Measurements from ENCODE around the gene RIPK1.

The RIPK1 gene

DNA sequence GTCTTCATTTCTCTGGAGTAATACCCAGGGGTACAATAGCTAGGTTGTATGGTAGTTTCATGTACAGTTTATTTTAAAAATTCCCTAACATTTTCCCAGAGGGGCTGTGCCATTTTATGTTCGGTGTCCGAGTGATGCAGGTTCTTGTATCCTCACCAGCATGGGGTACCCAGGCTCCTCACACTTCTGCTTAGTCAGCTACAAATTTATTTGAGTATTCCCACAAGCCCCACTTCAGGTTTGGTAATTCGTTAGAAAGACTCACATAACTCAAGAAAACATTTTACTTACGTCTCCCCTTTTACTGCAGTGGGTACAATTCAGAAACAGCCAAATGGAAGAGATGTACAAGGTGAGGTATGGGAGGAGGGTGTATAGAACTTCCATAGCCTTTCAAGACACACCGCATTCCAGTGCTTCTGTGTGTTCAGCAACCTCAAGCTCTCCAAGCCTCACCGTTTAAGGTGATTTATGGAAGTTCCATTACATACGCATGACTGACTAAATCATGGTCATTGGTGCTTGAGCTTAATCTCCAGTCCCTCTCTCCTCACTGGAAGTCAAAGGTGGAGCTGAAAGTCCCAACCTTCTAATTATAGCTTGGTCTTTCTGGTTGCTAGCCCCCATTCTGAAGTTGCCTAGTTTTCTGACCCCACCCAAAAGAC is 18.1 kb downstream of the RIPK1 start:
- no peak for DNase-seq

DNA sequence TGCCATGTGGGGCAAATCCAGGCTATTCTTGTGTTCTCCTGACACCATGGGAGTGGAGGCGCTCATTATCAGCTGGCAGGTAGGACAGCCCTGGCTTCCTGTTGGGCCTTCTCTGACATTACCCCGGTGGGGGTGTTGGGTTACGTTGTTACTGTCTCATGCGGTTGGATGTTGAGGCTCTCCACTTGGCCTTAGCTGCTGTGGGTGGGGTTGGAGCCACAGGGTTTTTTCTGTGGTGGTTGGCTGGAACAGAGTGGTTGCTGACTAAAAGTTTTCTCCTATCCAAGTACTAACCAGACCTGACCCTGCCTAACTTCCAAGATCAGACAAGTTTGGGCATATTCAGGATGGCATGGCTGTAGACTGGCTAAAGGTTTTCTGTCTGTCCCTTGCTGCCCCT is 20.2 kb downstream of the RIPK1 start:
- no peak for DNase-seq

DNA sequence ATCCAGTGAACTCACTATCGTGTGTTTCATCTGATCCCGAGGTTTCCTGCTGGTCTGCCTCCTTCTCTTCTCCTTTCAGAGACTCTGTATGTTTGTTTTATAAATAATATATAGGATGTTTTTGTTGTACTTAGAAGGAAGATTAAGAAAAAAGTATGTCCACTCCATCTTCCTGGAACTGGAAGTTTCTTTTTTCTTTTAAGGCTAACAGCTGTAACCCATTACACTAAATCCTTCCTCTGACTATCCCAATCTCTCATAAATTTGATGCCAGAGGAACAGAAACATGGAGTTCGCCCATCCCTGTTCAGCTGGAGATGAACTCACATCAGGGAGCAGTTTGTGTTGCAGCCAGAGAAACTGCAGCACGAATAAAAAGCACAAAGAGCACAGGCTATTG is 20.7 kb downstream of the RIPK1 start:
- DNase-seq: no peak

DNA sequence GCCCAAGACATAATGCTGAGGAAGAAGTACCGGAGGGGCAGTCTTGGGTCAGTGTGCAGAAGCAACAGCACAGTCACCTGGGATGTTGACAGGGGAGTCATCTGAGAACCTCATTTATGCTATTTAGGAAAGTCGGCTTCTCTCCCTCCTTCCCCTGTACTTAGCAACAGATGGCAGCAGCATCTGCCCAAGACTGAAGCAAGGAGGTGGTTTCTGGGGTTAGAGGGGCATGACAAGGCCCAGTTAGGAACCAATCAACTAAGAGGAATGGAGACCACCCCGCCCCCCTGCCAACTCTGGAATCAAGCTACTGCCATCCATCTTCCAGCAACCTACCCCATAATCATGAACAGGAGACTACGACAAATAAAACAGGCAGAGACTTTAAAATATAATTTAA is 21.7 kb downstream of the RIPK1 start:
- no peak for DNase-seq

DNA sequence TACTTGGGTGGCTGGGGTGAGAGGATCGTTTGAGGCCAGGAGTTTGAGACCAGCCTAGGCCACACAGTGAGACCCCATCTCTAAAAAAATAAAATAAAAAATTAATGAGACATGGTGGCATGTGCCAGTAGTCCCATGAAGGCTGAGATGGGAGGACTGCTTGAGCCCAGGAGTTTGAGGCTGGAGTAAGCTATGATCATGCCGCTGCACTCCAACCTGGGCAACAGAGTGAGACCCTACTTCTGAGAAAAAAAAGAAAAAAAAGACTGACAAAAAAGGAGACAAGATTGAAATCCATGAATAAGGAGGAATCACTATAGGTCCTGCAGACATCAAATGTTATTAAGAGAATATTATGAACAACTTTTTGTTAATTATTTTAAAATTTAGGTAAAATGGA is 26.5 kb downstream of the RIPK1 start:
- no peak for DNase-seq

DNA sequence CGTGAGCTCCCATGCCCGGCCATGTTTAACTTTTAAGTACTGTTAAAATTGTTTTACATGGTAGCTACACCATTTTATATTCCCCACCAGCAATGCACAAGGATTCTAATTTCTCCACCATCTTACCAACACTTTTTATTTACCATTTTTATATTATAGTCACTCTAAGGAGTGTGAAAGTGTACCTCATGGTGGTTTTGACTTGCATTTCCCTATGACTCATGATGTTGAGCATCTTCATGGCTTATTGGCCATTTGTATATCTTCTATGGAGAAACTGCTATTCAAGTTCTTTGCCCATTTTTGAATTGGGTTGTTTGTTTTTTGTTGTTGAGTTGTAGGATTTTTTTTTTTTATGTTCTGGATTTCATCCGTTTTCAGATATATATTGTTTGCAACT is 34.6 kb downstream of the RIPK1 start:
- no peak for DNase-seq

DNA sequence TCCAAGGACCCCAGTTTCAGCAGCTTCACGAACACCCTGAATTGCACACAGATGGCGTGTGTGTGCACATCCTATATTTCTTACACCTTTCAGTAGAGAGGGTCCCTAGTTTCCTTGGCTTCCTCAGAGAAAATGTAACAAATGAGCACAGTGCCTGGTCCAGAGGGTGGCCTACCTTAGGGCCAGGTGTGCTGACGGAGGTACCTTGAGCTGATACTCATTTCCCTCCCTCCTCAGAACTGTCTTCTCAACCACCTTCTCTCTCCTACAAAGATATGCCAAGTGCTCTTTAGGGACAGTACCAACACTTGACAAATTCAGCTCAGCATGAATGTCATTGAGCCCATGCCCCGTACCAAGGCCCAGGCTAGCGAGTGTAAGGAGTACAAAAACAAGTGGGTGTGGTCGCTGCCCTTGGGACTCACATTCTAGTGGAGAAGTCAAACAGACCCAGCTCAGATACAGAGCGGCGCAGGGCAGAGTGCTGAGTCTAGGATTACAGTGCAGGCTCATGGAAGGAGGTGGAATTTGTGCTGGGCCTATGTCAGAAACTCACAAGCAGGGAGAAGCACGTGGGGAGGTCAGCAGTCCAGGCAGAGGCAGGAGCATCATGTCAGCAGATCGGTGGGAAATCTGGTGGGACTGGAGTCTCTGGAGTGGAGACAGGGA is 40.6 kb downstream of the RIPK1 start:
- DNase-seq: no peak

DNA sequence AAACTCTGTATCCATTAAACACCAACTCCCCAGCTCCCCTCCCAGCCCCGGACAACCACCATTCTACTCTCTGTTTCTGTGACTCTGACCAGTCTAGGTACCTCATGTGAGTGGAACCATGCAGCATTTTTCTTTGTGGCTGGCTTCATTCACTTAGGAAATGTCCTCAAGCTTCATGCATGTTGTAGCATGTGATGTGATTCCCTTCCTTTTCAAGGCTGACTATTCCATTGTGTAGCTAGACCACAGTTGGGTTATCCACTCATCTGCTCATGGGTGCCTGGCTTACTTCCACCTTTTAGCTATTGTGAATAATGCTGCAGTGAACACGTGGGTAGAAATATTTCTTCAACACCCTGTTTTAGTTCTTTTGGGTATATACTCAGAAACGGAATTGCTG is 41.5 kb downstream of the RIPK1 start:
- DNase-seq: no peak

DNA sequence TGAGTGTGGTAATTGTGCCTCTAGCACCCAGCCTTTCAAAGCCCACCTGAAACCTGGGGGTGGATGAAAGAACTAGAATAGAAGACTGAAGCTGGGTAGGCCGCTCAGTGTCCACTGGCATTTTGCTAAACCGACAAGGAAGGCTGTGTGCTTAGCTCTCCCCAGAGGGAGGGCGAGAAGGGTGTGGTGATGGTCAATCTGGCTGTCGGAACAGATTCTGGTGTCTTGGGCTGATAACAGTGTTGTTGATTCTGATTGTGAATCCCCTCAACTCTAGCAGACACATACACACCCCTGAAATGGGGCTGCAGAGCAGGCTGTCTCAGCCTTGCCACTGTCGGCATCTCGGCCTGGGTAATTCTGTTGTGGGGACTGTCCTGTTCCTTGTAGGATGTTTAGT is 46.1 kb downstream of the RIPK1 start:
- DNase-seq: no peak

DNA sequence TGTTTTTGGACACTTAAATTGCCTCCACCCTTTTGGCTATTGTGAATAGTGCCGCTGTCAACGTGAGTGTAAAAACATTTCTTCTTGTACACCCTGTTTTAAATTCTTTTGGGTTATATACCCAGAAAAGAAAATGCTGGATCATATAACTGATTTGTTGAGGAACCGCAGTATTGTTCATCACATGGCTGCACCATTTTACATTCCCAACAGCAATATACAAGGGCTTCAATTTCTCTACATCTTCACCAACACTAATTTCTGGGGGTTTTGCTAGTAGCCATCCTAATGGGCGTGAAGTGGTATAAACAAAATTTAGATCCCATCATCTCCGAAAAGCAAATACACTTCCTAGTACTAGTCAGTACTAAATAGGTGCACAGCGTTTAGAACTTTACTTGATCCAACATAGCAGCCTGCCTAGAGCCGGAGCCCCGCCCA is 49.6 kb downstream of the RIPK1 start:
- DNase-seq: no peak

DNA sequence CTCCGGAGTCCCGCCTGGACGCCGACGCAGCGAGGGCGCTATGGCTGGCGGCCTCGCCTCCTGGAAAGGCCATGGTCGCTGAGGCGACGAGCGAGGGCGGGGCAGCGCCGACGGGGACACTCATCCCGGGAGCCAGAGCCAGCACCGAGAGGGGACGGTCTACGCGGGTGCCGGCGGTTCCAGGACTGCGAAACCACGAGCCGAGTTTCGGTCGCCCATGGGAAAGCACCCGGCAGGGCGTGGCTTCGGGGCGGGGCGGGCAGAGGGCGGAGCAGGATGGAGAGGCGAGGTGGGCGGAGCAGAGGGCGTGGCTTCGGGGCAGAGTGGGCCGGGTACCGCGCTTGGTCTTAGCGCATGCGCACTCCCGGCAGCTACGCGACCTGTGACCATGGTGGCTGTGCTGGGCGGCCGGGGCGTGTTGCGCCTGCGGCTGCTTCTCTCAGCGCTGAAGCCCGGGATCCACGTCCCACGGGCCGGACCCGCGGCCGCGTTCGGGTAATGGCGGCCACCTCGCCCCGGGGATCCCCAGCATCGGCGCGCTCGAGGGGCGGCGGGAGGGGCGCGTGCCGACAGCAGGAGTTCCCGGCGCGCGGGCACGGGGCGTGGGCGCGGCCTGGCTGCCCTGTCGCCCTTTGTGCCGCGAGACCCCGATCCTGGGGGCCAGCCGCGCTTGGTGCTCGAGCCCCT is 50.2 kb downstream of the RIPK1 start, which contains the start of gene BPHL:
BPHL (plus strand) TSS at position 359 of the 687 bp plus-strand sequence; CDS start at position 389, 30 bp downstream.
- DNase-seq: peak; percentile 87

DNA sequence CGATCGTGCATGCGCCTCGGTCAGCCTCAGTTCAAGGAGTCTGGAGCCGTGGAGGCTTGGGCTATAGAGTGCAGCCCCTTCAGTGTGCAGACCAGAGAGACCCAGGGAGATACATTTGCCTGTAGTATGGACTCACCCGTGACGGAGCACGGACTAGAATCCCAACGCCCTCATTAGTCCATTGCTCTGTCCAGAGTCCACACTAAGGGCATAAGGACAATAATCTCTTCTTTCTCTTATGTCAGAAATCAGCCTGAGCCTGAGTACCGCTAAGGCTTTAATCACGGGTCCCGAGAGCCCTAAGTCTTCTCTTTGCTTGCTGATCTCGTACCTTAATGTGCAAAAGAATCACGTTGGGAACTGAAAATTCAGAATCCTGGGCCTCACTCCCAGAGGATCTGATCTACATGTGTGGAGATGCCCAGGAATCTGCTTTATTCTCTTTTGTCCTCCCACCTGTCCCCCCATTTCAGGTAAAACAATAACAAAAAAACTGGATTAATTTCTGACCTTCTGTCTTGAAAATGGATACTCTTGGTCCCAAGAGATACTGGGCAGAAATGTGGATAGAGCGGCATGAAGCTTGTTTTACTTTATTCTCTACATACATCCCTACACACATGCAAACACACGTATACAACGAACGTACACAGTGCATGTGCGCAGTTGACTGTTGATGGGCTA is 50.9 kb downstream of the RIPK1 start:
- DNase-seq: no peak

DNA sequence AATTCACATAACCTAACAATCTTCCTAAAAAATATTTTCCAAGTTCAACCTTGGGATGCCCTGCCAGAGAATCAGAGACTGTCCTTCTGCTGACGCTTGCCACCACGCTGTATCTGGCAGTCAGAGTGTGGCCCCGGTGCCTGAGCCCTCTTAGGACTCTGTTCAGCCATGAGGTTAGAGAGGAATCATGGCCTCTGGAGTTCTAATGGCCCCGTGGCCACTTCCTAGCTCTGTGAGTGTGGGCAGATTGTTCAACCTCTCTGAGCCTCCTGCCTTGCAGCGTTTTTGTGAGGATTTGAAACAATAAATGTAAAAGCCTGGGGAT is 52.4 kb downstream of the RIPK1 start:
- DNase-seq: no peak

DNA sequence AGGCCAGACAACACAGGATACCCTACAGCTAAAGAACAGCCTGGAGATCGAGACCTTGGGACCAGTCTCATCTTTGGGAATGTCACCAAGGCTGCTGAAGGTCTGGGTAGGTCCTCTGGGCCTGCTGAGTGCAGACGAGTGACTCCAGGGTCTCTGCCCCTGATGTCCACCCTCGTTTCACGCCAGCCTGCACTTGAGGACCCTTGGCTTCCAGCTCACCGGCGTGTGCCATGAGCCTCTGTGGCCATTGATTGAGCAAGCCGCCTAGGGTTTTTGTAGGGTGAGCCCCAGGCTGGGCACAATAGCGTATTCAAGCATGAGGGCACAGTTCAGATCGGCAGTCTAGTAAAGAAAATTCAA is 54.5 kb downstream of the RIPK1 start:
- DNase-seq: no peak

DNA sequence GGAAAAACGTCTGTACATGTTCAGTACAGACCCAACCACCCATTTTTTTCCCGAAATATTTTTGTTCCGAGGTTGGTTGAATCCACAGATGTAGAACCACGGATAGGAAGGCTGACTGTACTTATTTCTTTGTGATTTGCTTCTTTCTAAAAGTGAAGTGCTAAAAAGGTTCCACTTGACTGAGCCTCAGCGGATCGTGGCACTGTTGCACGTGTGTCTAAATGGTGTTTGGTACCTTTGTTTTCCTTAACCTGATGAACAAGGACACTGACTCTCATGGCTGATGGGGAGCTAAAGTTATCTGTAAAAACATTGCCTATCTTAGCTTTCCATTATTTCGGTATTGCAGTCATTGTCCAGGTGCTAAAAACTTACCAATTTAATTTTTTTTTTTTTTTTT is 56.4 kb downstream of the RIPK1 start:
- DNase-seq: no peak

DNA sequence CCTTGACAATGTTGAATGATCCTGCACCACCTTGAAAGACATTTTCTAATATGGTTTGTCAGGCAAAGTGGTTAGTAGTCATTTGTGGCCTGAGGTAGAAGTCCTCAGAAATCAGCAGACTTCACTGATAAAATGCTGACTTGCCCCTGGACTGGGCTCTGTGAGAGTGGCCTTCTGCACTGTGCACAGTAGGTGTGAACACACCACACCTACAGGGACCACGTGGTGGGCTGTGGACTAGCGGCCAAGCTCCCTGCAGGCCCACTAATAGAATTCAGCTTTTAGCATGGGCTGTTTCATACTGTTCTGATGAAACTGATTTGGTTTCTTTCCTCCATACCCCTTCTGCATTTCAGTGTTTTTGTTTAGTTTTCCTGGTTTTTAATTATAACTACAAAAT is 57.5 kb downstream of the RIPK1 start:
- DNase-seq: no peak

DNA sequence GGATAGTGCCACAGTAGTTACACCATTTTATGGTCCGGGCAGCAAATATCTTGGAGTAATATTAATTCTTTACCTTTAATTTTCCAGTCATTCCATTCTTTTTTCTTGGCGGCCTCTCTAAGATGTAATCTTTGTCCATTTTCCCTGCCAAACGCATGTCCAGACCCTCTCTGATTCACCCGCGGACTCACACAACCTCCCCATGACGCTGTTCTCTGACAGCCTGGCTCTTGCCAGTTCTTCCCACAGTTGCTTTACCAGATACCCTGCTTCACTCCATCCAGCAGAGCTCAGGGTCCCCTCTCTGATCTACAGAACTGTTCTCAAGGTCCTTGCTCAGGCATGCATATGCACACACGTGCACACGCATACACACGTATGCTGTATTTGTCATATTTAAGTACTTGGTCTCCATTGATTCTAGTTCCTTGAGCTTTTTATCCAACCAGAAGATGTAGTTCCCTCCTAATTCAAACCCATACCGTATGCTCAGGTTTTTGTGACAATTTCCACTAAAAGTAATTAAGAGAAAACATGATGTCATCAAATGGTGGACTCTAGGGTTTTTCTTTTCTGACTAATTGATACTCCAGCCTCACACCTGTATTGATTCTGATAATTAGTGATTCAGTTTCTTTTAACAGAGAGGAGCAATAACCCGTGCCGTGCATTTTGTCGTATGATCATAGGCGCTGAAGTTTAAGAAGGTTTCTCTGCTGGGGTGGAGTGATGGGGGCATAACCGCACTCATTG is 60.2 kb downstream of the RIPK1 start:
- no peak for DNase-seq

DNA sequence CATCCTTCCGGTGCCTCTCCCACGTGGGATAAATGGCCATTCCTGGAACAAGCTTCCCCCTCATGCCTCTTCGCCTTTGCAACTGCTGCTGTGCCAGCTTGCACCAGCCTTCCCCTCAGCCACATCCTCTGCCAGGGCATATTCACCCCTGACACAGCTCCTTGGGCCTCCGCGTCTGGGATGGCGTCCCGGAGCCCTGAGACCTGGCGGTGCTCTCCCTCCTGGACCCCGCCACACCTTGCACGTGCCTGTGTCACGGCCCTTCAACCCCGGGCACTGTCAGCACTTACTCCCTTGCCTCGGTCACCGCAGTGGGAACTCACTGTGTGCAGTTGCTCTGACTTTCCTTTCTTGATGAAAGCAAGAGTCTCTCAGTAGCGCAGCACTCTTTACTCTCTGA is 63.4 kb downstream of the RIPK1 start:
- DNase-seq: no peak

DNA sequence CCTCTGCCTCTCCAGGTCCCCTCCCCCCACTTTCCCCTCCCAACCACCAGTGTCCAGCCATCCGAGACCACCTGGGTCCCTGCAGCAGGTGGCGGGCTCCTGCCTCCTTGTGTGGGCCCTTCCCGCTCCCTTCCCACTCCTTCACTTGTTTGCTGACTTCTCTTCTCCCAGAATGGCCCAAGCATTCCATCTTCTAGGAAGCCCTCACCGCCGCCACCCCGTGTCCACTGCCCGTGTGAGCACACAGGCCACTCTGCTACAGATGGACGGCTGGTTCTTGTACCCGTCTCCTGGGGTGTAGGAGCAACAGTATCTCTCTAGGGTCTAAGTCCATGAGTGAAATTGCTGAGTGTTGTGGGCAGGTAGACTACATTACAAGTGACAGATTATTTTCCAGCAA is 65.2 kb downstream of the RIPK1 start:
- no peak for DNase-seq

DNA sequence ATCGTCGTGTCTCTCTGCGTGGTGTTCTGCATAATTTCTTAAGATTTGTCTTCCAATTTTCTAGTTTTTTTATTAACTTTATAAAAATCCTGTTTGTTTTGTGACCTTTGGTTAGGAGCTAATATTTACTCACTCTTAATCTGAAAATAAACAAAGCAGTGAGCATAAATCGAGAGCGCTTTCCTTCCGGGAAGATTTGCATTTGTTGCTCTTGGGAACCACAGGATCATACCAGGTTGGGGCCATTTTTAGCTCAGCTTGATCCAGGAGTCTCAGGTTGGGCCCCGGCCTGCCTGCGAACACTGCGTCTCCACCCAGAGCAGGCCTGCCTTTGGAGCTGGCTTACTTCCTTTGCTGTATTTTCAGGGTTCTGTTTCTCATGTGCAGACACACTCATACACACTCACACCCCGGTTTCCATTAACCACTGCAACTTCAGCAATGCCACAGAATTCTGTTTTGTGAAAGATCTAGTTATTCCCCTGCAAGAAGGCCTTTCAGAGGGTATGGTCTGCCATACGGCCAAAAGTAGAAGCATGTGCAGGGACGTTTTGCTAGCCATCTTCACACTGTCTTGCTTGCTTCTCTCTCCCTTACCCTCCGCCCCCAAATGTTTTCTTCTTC is 67.5 kb downstream of the RIPK1 start:
- no peak for DNase-seq

DNA sequence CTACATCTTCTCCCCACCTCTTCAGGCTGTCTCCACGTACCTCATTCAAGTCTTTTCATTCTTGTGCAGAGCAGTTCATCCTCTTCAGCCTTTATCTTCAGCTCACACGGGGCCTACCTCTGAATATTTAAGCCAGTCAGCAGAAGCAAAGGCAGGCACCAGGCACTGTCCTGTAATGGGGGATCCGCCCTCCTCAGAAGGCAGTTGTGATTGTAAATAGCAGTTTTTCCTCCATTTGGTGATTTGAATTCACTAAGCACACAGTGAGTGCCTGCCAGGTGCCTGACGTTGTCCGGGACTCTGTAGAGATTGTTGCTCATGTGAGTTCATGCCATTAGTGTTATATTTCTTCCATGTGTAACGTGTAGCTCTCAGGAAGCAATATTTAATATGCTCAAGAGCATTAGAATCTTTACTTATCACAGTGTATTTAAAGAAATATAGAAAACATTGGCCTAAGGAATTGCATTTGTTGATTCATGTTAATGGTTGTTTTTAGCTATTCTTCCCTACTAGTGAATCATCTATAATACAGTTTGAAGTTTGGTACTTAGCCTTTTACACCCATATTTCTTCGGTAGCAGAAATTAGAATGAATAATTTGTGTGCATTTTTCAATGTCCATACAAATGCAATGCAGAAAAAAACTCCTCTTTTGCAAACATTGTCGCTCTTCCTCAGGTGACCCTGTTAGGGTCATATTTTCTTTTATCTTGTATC is 68.2 kb downstream of the RIPK1 start:
- DNase-seq: no peak
